DMS114 treated with DMSO at 0.1 percent for 48 hours (cell line): ENCODE data around the gene SDCCAG8.

ENCODE experiments used
- DNase-seq: peaks from one replicate; lab custom pipeline; 2025; ENCODE audit not compliant: unreplicated experiment; lab: John Stamatoyannopoulos, UW

Gene SDCCAG8

GRCh38 chr1:243477731-243478290 is 222.0 kb downstream of the SDCCAG8 start:
- DNase-seq: no peak

GRCh38 chr1:243481101-243481500 is 225.3 kb downstream of the SDCCAG8 start:
- no peak for DNase-seq

- no peak for DNase-seq
Measured at GRCh38 chr1:243482141-243483022, 226.5 kb downstream of the SDCCAG8 start.

- peak; percentile 2 for DNase-seq
Measured at GRCh38 chr1:243483071-243483771, 227.4 kb downstream of the SDCCAG8 start.

GRCh38 chr1:243483952-243484351 is 228.1 kb downstream of the SDCCAG8 start:
- DNase-seq: no peak

GRCh38 chr1:243487036-243487648 is 231.3 kb downstream of the SDCCAG8 start:
- DNase-seq: no peak

- DNase-seq: no peak
Measured at GRCh38 chr1:243487649-243488227, 231.9 kb downstream of the SDCCAG8 start.

- no peak for DNase-seq
Measured at GRCh38 chr1:243488459-243489157, 232.8 kb downstream of the SDCCAG8 start.

- no peak for DNase-seq
Measured at GRCh38 chr1:243489158-243489527, 233.3 kb downstream of the SDCCAG8 start.

- DNase-seq: no peak
Measured at GRCh38 chr1:243489681-243490546, 234.1 kb downstream of the SDCCAG8 start.

GRCh38 chr1:243490748-243491686 is 235.2 kb downstream of the SDCCAG8 start:
- DNase-seq: no peak

GRCh38 chr1:243493156-243494129 is 237.6 kb downstream of the SDCCAG8 start:
- DNase-seq: no peak

GRCh38 chr1:243494741-243495431 is 239.0 kb downstream of the SDCCAG8 start:
- DNase-seq: no peak

GRCh38 chr1:243495442-243496186 is 239.8 kb downstream of the SDCCAG8 start:
- DNase-seq: no peak

- DNase-seq: no peak
Measured at GRCh38 chr1:243496187-243496646, 240.4 kb downstream of the SDCCAG8 start.

GRCh38 chr1:243496806-243497205 is 241.0 kb downstream of the SDCCAG8 start:
- no peak for DNase-seq
